Mucosa of descending colon (tissue), 3 donors: Measurements from ENCODE around the gene GART. TPM values are rescaled to one million over a fixed set of nuclear protein-coding genes. Genes with fewer than 3 reads are reported as not detected.
"Not testable (repeated sequence)": the region's sequence is repeated elsewhere in the genome, so short reads cannot be mapped to it uniquely, and the experiment has no call there.

Source experiments
- ATAC-seq: fragments of 200-7000 bp; cut with Tn5 transposase; one replicate; pipeline ENCODE4 v1.9.1; 2020; ENCODE audit warnings: mild to moderate bottlenecking, moderate library complexity
- DNase-seq, 3 donors: peaks; one replicate each; pipeline ENCODE4 v3.0.0-alpha.2; 2020
- H3K36me3 ChIP-seq: fragments of 200-600 bp; one replicate; pipeline ENCODE4 v1.8.0; 2021; ENCODE audit warnings: low read depth, mild to moderate bottlenecking
- H3K4me1 ChIP-seq: fragments of 200-600 bp; one replicate; pipeline ENCODE4 v1.8.0; 2021; ENCODE audit warnings: low read depth, mild to moderate bottlenecking
- H3K4me3 ChIP-seq: fragments of 200-600 bp; one replicate; pipeline ENCODE4 v1.8.0; 2021; ENCODE audit warnings: mild to moderate bottlenecking
- H3K9me3 ChIP-seq: fragments of 200-600 bp; one replicate; pipeline ENCODE4 v1.8.0; 2021; ENCODE audit warnings: mild to moderate bottlenecking
- CTCF ChIP-seq: fragments of 200-600 bp; IDR thresholded peaks from one replicate; pipeline ENCODE4 v1.8.0; 2022; ENCODE audit warnings: antibody characterized with exemption, mild to moderate bottlenecking
- intact Hi-C, 2 donors: fragments of 100-400 bp; cut with DNase I in 1 of 2; cut with micrococcal nuclease in 1 of 2; formaldehyde crosslinking; loops; one replicate each; pipeline versions ENCODE4 v1.11.0 to v1.11.1; 2022; cut with DNase I, micrococcal nuclease
- total RNA-seq, 3 donors: library from RNA; stranded (reverse); fragmentation: NEBNext Ultra II Directional in 2 of 3; extraction: Animal tissue kit (Norgen Biotek cat#: 25700) in 2 of 3; gene quantifications; one replicate each; pipeline versions ENCODE4 v1.2.1 to v1.2.4, GENCODE V29; 2021 to 2023
- donor health status: DM: no; HTN: no; CAD: no; lungs with moderate emphysema.
- donor health status: DM: no; HTN: no; CAD: no.
- donor health status: DM: no; HTN: yes; CAD: no.

GART gene
- total RNA-seq, 3 donors from 2014 or later, result 45.5 to 57.2 (median 55.6) TPM

GRCh38 chr21:33470701-33471100, 71.2 kb downstream of the GART start:
- H3K4me3 ChIP-seq, result no peak overlapping the region
- no peaks in the 10 kb centered on the region for H3K4me1 ChIP-seq
- TF ChIP-seq CTCF, result no peak
- no peaks in the 10 kb centered on the region for H3K36me3 ChIP-seq
- ATAC-seq (no peak), DNase-seq (no peak)
- no peaks in the 10 kb centered on the region for H3K9me3 ChIP-seq
- intact Hi-C loops, result no loop called here

- DNase-seq, H3K4me3 ChIP-seq, H3K9me3 ChIP-seq, H3K4me1 ChIP-seq, H3K36me3 ChIP-seq, ATAC-seq, intact Hi-C loops: not testable (repeated sequence)
Measured at GRCh38 chr21:33469183-33469582, 72.7 kb downstream of the GART start.

GRCh38 chr21:33461538-33462250, 80.2 kb downstream of the GART start:
- ATAC-seq, result no peak
- H3K36me3 ChIP-seq, result no peaks in the 10 kb centered on the region
- intact Hi-C loops, result no loop called here

GRCh38 chr21:33458861-33459260, 83.1 kb downstream of the GART start:
- Histone ChIP-seq H3K36me3 (no peaks in the 10 kb centered on the region), H3K4me1 (no peaks in the 10 kb centered on the region), H3K4me3 (no peak overlapping the region), H3K9me3 (no peaks in the 10 kb centered on the region)
- DNase-seq (no peak), ATAC-seq (no peak)
- TF ChIP-seq CTCF, result no peak
- intact Hi-C loops, result no loop called here

More at GRCh38 chr21:33461538-33462250, 80.2 kb downstream of the GART start:
- Histone ChIP-seq H3K9me3 (no peaks in the 10 kb centered on the region), H3K4me3 (no peak overlapping the region), H3K4me1 (no peaks in the 10 kb centered on the region)
- no peak for TF ChIP-seq CTCF
- DNase-seq, result no peak

GRCh38 chr21:33455686-33456446, 86.1 kb downstream of the GART start:
- ATAC-seq (no peak), DNase-seq (no peak)
- Histone ChIP-seq H3K36me3 (no peaks in the 10 kb centered on the region), H3K9me3 (no peaks in the 10 kb centered on the region), H3K4me3 (no peak overlapping the region), H3K4me1 (peaks cover 6% of the 10 kb centered on the region)
- intact Hi-C loops, result no loop called here
- no peak for TF ChIP-seq CTCF

Other genes with a start within 250 kb of the GART start
- 10 to 100 TPM; 41.9 to 49.5 (median 43.3) TPM for gene IFNAR1, start 217.1 kb downstream of the GART start, total RNA-seq
- 100 to 1,000 TPM in 1 of 3 donors, 10 to 100 TPM in 2; 56.3 to 155 (median 87.8) TPM for gene IFNGR2, start 138.7 kb downstream of the GART start, total RNA-seq
- 10 to 100 TPM; 40.5 to 53.1 (median 42.2) TPM for gene TMEM50B, start 62.1 kb downstream of the GART start, total RNA-seq
- 1 to 10 TPM; 1.9 to 3.0 (median 2.9) TPM for gene DNAJC28, start 50.4 kb downstream of the GART start, total RNA-seq
- gene SON, start 921 bp upstream of the GART start, total RNA-seq, result 100 to 1,000 TPM; 240 to 293 (median 254) TPM
- gene DONSON, start 46.6 kb upstream of the GART start, total RNA-seq, result 10 to 100 TPM in 1 of 3 donors, 1 to 10 TPM in 2; 7.6 to 10.5 (median 9.6) TPM
- gene CRYZL1, start 99.6 kb upstream of the GART start, total RNA-seq, result 10 to 100 TPM; 33.1 to 55.5 (median 34.0) TPM
- 10 to 100 TPM; 35.6 to 54.8 (median 45.3) TPM for gene ITSN1, start 100.4 kb upstream of the GART start, total RNA-seq